D721Med (cell line): ENCODE data around the gene STRN4.

Experiments used
- DNase-seq: peaks from one replicate; pipeline ENCODE4 v3.0.0; 2011; ENCODE audit warnings: low spot score; ENCODE audit not compliant: insufficient read length
- FAIRE-seq: peaks from 2 replicates; lab custom pipeline; 2011; peaks lifted over from hg19 to GRCh38; lab: Jason Lieb, UNC
- CTCF ChIP-seq: IDR thresholded peaks from 2 replicates; pipeline ENCODE4 v1.5.1; 2012; ENCODE audit warnings: mild to moderate bottlenecking, control low read depth; ENCODE audit not compliant: insufficient read depth; ENCODE audit errors: missing control alignments

The STRN4 gene

GRCh38 chr19:46748325-46749109, 2.3 kb upstream of the STRN4 start:
- DNase-seq (no peak), FAIRE-seq (no peak)
- TF ChIP-seq CTCF: peak; percentile 65

- FAIRE-seq (no peak), DNase-seq (no peak)
- TF ChIP-seq CTCF: no peak
Measured at GRCh38 chr19:46745521-46746280, 549 bp downstream of the STRN4 start, which contains the start of gene FKRP. FKRP (plus strand) TSS chr19:46746057; CDS start chr19:46755451, 9,394 bp downstream.

- DNase-seq (no peak), FAIRE-seq (no peak)
Measured at GRCh38 chr19:46745030-46745429, 1.2 kb downstream of the STRN4 start.

GRCh38 chr19:46744005-46744691, 2.1 kb downstream of the STRN4 start:
- TF ChIP-seq CTCF: no peak
- no peak for FAIRE-seq
- no peak for DNase-seq

More at GRCh38 chr19:46745030-46745429, 1.2 kb downstream of the STRN4 start:
- TF ChIP-seq CTCF: no peak

- no peak for FAIRE-seq
- DNase-seq: no peak
- no peak for TF ChIP-seq CTCF
Measured at GRCh38 chr19:46742926-46743480, 3.2 kb downstream of the STRN4 start.

GRCh38 chr19:46741447-46741846, 4.8 kb downstream of the STRN4 start:
- FAIRE-seq (no peak), DNase-seq (no peak)
- no peak for TF ChIP-seq CTCF
